SK-N-SH treated with all-trans-retinoic acid at 6 μM for 48 hours (cell line): ENCODE results near the gene TMA7B.

Experiments used
- ATAC-seq: fragments of 200-7000 bp; cut with Tn5 transposase; 3 replicates; pipeline ENCODE4 v1.9.1; 2020; ENCODE audit warnings: mild to moderate bottlenecking, moderate library complexity
- ARNTL ChIP-seq: fragments of 450-650 bp; formaldehyde crosslinking; IDR thresholded peaks from 2 replicates; pipeline ENCODE4 v1.5.0; 2020; ENCODE audit warnings: low read depth, mild to moderate bottlenecking, moderate library complexity, borderline replicate concordance
- BACH2 ChIP-seq: fragments of 250-450 bp; sonication (Bioruptor Pico); IDR thresholded peaks from 2 replicates; pipeline ENCODE4 v1.9.0; 2021; ENCODE audit warnings: mild to moderate bottlenecking, borderline replicate concordance
- CSDC2 ChIP-seq: fragments of 250-450 bp; sonication (Bioruptor Pico); IDR thresholded peaks from 2 replicates; pipeline ENCODE4 v1.5.0; 2020; ENCODE audit warnings: mild to moderate bottlenecking, moderate library complexity
- CSRNP3 ChIP-seq: fragments of 250-450 bp; sonication (Bioruptor Pico); IDR thresholded peaks from 2 replicates; pipeline ENCODE4 v1.5.1; 2021; ENCODE audit warnings: mild to moderate bottlenecking, moderate library complexity
- ESRRG ChIP-seq: fragments of 250-450 bp; sonication (Bioruptor Pico); IDR thresholded peaks from 2 replicates; pipeline ENCODE4 v1.6.1; 2021; ENCODE audit warnings: mild to moderate bottlenecking
- GLIS3 ChIP-seq: fragments of 250-450 bp; sonication (Bioruptor Pico); IDR thresholded peaks from 2 replicates; pipeline ENCODE4 v1.5.0; 2020; ENCODE audit warnings: mild to moderate bottlenecking, moderate library complexity
- ISL1 ChIP-seq: fragments of 250-450 bp; sonication (Bioruptor Pico); IDR thresholded peaks from 2 replicates; pipeline ENCODE4 v2.1.2; 2022; ENCODE audit warnings: mild to moderate bottlenecking, moderate library complexity
- OSR1 ChIP-seq: fragments of 250-450 bp; sonication (Bioruptor Pico); IDR thresholded peaks from 2 replicates; pipeline ENCODE4 v1.8.0; 2022; ENCODE audit warnings: moderate library complexity, mild to moderate bottlenecking, inconsistent platforms
- PATZ1 ChIP-seq: fragments of 250-450 bp; sonication (Bioruptor Pico); IDR thresholded peaks from 2 replicates; pipeline ENCODE4 v1.8.0; 2020; ENCODE audit warnings: mild to moderate bottlenecking, moderate library complexity, borderline replicate concordance
- PPARA ChIP-seq: fragments of 250-450 bp; sonication (Bioruptor Pico); IDR thresholded peaks from 2 replicates; pipeline ENCODE4 v1.5.0; 2020; ENCODE audit warnings: mild to moderate bottlenecking, borderline replicate concordance
- SNAI2 ChIP-seq: fragments of 250-450 bp; sonication (Bioruptor Pico); IDR thresholded peaks from 2 replicates; pipeline ENCODE4 v1.5.0; 2020; ENCODE audit warnings: mild to moderate bottlenecking, moderate library complexity
- TCF4 ChIP-seq: fragments of 250-450 bp; sonication (Bioruptor Pico); IDR thresholded peaks from 2 replicates; pipeline ENCODE4 v1.8.0; 2021; ENCODE audit warnings: mild to moderate bottlenecking, moderate library complexity, borderline replicate concordance
- TOX ChIP-seq: fragments of 250-450 bp; sonication (Bioruptor Pico); IDR thresholded peaks from 2 replicates; pipeline ENCODE4 v1.8.0; 2021; ENCODE audit warnings: mild to moderate bottlenecking, moderate library complexity, borderline replicate concordance
- TSHZ2 ChIP-seq: fragments of 250-450 bp; sonication (Bioruptor Pico); IDR thresholded peaks from 2 replicates; pipeline ENCODE4 v1.5.0; 2020; ENCODE audit warnings: mild to moderate bottlenecking, moderate library complexity
- ZC3H10 ChIP-seq: fragments of 250-450 bp; sonication (Bioruptor Pico); IDR thresholded peaks from 2 replicates; pipeline ENCODE4 v1.5.1; 2021; ENCODE audit warnings: mild to moderate bottlenecking, moderate library complexity
- ZFP3 ChIP-seq: fragments of 250-450 bp; sonication (Bioruptor Pico); IDR thresholded peaks from 2 replicates; pipeline ENCODE4 v1.5.0; 2020; ENCODE audit warnings: mild to moderate bottlenecking, moderate library complexity
- ZFP30 ChIP-seq: fragments of 450-650 bp; formaldehyde crosslinking; IDR thresholded peaks from 2 replicates; pipeline ENCODE4 v1.5.0; 2022; ENCODE audit warnings: mild to moderate bottlenecking, moderate library complexity
- ZNF565 ChIP-seq: fragments of 450-650 bp; formaldehyde crosslinking; conservative IDR thresholded peaks from 2 replicates; pipeline ENCODE4 v1.5.0; 2020; ENCODE audit warnings: low read depth, mild to moderate bottlenecking, moderate library complexity
- ZNF8 ChIP-seq: fragments of 450-650 bp; formaldehyde crosslinking; IDR thresholded peaks from 2 replicates; pipeline ENCODE4 v1.5.0; 2020; ENCODE audit warnings: mild to moderate bottlenecking, moderate library complexity
- TF ChIP-seq, protein P1 (sequence below): fragments of 250-450 bp; sonication (Bioruptor Pico); IDR thresholded peaks from 2 replicates; pipeline ENCODE4 v1.8.0; 2021; ENCODE audit warnings: low read depth, mild to moderate bottlenecking, moderate library complexity, borderline replicate concordance
- TF ChIP-seq, protein P2 (sequence below): fragments of 250-450 bp; sonication (Bioruptor Pico); IDR thresholded peaks from 2 replicates; pipeline ENCODE4 v1.5.1; 2020; ENCODE audit warnings: low read depth, mild to moderate bottlenecking, moderate library complexity

Gene TMA7B

GRCh38 chr22:39935612-39936011 is 24.6 kb upstream of the TMA7B start:
- ATAC-seq = no peak
- TF ChIP-seq ARNTL (CRISPR knock-in tag) (no peak), CSRNP3 (no peak), ZC3H10 (CRISPR knock-in tag) (no peak), OSR1 (CRISPR knock-in tag) (no peak), ZNF8 (CRISPR knock-in tag) (no peak), TCF4 (CRISPR knock-in tag) (no peak), TSHZ2 (CRISPR knock-in tag) (no peak), GLIS3 (CRISPR knock-in tag) (no peak), PATZ1 (CRISPR knock-in tag) (no peak), ZNF565 (CRISPR knock-in tag) (no peak), ESRRG (CRISPR knock-in tag) (no peak), ISL1 (no peak), SNAI2 (no peak), BACH2 (CRISPR knock-in tag) (no peak), ZFP3 (no peak), TOX (CRISPR knock-in tag) (no peak), PPARA (no peak)
- TF ChIP-seq, protein P1, sequence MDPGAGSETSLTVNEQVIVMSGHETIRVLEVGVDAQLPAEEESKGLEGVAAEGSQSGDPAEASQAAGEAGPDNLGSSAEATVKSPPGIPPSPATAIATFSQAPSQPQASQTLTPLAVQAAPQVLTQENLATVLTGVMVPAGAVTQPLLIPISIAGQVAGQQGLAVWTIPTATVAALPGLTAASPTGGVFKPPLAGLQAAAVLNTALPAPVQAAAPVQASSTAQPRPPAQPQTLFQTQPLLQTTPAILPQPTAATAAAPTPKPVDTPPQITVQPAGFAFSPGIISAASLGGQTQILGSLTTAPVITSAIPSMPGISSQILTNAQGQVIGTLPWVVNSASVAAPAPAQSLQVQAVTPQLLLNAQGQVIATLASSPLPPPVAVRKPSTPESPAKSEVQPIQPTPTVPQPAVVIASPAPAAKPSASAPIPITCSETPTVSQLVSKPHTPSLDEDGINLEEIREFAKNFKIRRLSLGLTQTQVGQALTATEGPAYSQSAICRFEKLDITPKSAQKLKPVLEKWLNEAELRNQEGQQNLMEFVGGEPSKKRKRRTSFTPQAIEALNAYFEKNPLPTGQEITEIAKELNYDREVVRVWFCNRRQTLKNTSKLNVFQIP = no peak
- TF ChIP-seq, protein P2, sequence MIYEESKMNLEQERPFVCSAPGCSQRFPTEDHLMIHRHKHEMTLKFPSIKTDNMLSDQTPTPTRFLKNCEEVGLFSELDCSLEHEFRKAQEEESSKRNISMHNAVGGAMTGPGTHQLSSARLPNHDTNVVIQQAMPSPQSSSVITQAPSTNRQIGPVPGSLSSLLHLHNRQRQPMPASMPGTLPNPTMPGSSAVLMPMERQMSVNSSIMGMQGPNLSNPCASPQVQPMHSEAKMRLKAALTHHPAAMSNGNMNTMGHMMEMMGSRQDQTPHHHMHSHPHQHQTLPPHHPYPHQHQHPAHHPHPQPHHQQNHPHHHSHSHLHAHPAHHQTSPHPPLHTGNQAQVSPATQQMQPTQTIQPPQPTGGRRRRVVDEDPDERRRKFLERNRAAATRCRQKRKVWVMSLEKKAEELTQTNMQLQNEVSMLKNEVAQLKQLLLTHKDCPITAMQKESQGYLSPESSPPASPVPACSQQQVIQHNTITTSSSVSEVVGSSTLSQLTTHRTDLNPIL = no peak

- no peak for ATAC-seq
- TF ChIP-seq TSHZ2 (CRISPR knock-in tag) = no peak
- no peak for TF ChIP-seq ZNF8 (CRISPR knock-in tag)
- TF ChIP-seq OSR1 (CRISPR knock-in tag) = no peak
- no peak for TF ChIP-seq CSDC2 (CRISPR knock-in tag)
- TF ChIP-seq PATZ1 (CRISPR knock-in tag) = no peak
- TF ChIP-seq ARNTL (CRISPR knock-in tag) = no peak
- no peak for TF ChIP-seq ESRRG (CRISPR knock-in tag)
- TF ChIP-seq ZFP30 (CRISPR knock-in tag) = no peak
- no peak for TF ChIP-seq BACH2 (CRISPR knock-in tag)
- TF ChIP-seq TCF4 (CRISPR knock-in tag) = no peak
- TF ChIP-seq ZC3H10 (CRISPR knock-in tag) = no peak
- no peak for TF ChIP-seq SNAI2
- TF ChIP-seq ISL1 = no peak
- TF ChIP-seq, all 23 proteins: peak for 0
Measured at GRCh38 chr22:39936523-39937145, 23.6 kb upstream of the TMA7B start.
